Bronchial epithelial cell (primary cell): ENCODE results near the gene LGALS7B. TPM values are rescaled to one million over a fixed set of nuclear protein-coding genes. Genes with fewer than 3 reads are reported as not detected.
"Not testable (repeated sequence)": the region's sequence is repeated elsewhere in the genome, so short reads cannot be mapped to it uniquely, and the experiment has no call there.

Experiments
- DNase-seq: peaks from one replicate; pipeline ENCODE4 v3.0.0-alpha.2; 2010; ENCODE audit warnings: low read depth
- FAIRE-seq: peaks from 2 replicates; lab custom pipeline; 2011; peaks lifted over from hg19 to GRCh38; lab: Jason Lieb, UNC
- H3K27me3 ChIP-seq: 2 replicates; pipeline ENCODE4 v1.5.1; 2011; ENCODE audit warnings: low read length; ENCODE audit not compliant: control insufficient read depth, insufficient read depth
- H3K36me3 ChIP-seq: 2 replicates; pipeline ENCODE4 v1.5.1; 2011; ENCODE audit warnings: low read length; ENCODE audit not compliant: control insufficient read depth, insufficient read depth
- H3K4me3 ChIP-seq: 2 replicates; pipeline ENCODE4 v1.5.1; 2011; ENCODE audit warnings: mild to moderate bottlenecking, low read depth, low read length, control low read depth
- CTCF ChIP-seq: IDR thresholded peaks from 2 replicates; pipeline ENCODE4 v1.5.1; 2011; ENCODE audit warnings: mild to moderate bottlenecking, moderate library complexity, low read length, control low read depth, inconsistent platforms; ENCODE audit not compliant: insufficient read depth, severe bottlenecking
- total RNA-seq: library from RNA; depleted of rRNA; stranded (reverse); fragments of >200 nt; gene quantifications from 2 replicates; pipeline ENCODE4 v1.2.1, GENCODE V29; 2014

The LGALS7B gene
- total RNA-seq, 1 donor from 2014 or later: 1,636 TPM

DNA sequence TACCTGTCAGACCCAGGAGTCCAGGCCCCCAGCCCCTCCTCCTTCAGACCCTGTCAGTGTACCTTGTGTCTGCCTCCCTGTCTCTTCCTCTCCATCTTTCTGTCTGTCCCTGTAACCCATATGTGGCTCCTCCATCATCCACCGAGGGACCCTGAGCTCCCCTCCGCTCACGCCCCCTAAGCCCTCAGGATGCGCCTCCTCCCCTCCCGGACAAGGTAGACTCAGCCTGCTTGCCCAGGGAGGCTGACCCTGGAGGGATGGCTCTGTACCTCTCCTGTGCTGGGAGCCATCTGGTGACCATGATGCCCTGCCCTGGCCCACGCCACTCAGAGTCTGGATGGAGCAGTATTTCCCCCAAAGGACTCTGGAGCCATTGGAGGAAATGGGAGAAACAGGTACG lies 43.7 kb upstream of the LGALS7B start:
- FAIRE-seq: no peak
- H3K27me3 ChIP-seq: no peaks in the 10 kb centered on the region
- no peak for DNase-seq

GRCh38 chr19:38753783-38754182 lies 35.2 kb upstream of the LGALS7B start:
- DNase-seq, FAIRE-seq, H3K36me3 ChIP-seq, H3K4me3 ChIP-seq, H3K27me3 ChIP-seq: not testable (repeated sequence)

More for the DNA sequence above, 43.7 kb upstream of the LGALS7B start:
- Histone ChIP-seq H3K4me3 (no peak overlapping the region), H3K36me3 (no peaks in the 10 kb centered on the region)
- TF ChIP-seq CTCF: no peak

DNA sequence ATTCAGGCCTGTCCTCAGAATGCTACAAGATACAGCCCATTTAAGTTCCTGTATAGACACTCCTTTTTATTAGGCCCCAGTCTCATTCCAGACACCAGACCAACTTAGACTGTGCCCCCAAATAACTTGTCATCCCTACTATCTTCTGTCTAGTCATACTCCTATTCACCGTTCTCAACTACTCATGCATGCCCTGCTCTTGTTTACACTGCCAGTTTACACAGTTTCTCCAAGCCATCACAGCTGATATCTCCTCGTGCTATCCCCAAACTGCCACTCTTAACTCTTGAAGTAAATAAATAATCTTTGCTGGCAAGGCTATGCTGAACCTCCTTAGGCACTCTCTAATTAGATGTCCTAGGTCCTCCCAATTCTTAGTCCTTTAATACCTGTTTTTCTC lies 34.8 kb upstream of the LGALS7B start:
- H3K27me3 ChIP-seq, H3K4me3 ChIP-seq, H3K36me3 ChIP-seq, DNase-seq, FAIRE-seq: not testable (repeated sequence)

DNA sequence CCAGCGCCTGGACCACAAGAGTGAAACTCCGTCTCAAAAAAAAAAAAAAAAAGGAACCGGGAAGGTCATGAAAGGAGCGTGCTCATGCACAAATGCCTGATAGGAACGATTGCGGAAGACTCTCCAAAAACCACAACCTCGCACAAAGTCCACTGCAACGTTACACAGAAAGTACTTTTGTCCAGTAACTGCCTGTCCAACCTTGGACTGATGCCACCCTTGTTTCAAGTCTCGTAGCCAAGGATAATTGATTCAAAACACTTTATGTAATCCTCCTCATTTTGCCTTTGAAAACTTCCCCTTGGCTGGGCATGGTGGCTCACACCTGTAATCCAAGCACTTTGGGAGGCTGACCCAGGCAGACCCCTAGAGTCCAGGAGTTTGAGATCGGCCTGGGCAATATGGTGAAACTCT lies 29.4 kb upstream of the LGALS7B start:
- H3K36me3 ChIP-seq: no peaks in the 10 kb centered on the region
- DNase-seq: no peak
- H3K4me3 ChIP-seq: no peak overlapping the region
- no peaks in the 10 kb centered on the region for H3K27me3 ChIP-seq
- TF ChIP-seq CTCF: no peak
- no peak for FAIRE-seq

DNA sequence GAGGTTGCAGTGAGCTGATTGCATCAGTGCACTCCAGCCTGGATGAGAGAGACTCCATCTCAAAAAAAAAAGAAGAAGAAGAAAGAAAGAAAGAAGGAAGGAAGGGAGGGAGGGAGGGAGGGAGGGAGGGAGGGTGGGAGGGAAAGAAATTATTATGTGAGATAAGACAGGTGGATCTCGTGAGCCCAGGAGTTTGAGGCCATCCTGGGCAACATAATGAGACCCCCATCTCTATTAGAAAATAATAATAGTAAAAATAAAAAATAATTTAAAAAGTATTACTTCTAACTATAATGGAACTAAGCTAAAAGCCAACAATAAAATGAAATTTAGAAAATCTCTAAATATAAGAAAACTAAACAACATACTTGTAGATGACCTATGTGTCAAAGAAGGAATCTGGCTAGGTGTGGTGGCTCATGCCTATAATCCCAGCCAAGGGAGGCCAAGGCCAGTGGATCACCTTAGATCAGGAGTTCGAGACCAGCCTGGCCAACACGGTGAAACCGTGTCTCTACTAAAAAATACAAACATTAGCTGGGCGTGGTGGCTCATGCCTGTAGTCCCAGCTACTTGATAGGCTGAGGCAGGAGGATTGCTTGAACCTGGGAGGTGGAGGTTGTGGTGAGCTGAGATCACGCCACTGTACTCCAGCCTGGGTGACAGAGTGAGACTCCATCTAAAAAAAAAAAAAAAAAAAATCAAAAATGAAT lies 28.0 kb upstream of the LGALS7B start:
- H3K4me3 ChIP-seq, H3K36me3 ChIP-seq, DNase-seq, H3K27me3 ChIP-seq, FAIRE-seq: not testable (repeated sequence)

DNA sequence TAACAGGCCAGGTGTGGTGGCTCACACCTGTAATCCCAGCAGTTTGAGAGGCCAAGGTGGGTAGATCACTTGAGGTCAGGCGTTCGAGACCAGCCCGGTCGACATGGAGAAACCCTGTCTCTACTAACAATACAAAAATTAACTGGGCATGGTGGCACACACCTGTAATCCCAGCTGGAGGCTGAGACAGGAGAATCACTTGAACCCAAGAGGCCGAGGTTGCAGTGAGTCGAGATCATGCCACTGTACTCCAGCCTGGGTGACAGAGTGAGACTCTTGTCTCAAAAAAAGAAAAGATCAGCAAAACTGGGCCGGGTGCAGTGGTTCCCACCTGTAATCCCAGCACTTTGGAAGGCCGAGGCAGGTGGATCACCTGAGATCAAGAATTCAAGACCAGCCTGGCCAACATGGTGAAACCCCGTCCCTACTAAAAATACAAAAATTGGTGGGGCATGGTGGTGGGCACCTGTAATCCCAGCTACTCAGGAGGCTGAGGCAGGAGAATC lies 27.1 kb upstream of the LGALS7B start:
- H3K36me3 ChIP-seq, DNase-seq, H3K27me3 ChIP-seq, H3K4me3 ChIP-seq, FAIRE-seq: not testable (repeated sequence)

GRCh38 chr19:38763795-38764220 lies 25.2 kb upstream of the LGALS7B start:
- no peaks in the 10 kb centered on the region for H3K27me3 ChIP-seq
- no peak for FAIRE-seq
- no peak overlapping the region for H3K4me3 ChIP-seq
- no peak for DNase-seq
- no peaks in the 10 kb centered on the region for H3K36me3 ChIP-seq
- no peak for TF ChIP-seq CTCF

DNA sequence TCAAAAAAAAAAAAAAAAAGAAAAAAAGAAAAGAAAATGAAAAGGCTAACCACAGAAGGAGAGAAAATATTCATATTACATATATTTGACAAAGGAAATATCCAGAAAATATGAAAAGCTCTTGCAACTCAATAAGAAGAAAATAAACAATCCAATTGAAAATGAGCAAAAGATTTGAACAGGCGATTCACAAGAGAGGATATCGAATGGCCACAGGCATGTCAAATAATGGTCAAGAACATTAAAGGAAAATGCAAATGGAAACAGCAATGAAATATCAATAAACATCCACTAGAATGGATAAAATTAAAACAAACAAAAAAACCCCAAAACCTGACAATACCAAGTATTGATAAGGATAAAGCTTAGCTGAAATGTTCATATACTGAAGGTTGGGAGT lies 23.8 kb upstream of the LGALS7B start:
- Histone ChIP-seq H3K36me3 (no peaks in the 10 kb centered on the region), H3K27me3 (no peaks in the 10 kb centered on the region), H3K4me3 (no peak overlapping the region)
- no peak for DNase-seq
- no peak for FAIRE-seq
- TF ChIP-seq CTCF: no peak
